Fibroblast of mammary gland (primary cell): ENCODE results near the gene CHTF8.

ENCODE experiments used
- DNase-seq: peaks from one replicate; pipeline ENCODE4 v3.0.0-alpha.2; 2010; ENCODE audit warnings: low read depth
- H3K4me3 ChIP-seq: 2 replicates; pipeline ENCODE4 v1.5.1; 2011; ENCODE audit warnings: low read depth, mild to moderate bottlenecking, low read length, moderate library complexity; ENCODE audit not compliant: control insufficient read depth
- TF ChIP-seq, protein P1 (sequence below): conservative IDR thresholded peaks from 2 replicates; pipeline ENCODE4 v1.5.1; 2011; ENCODE audit warnings: low read depth, low read length, inconsistent platforms; ENCODE audit not compliant: control insufficient read depth, insufficient read depth

CHTF8 gene, protein sequence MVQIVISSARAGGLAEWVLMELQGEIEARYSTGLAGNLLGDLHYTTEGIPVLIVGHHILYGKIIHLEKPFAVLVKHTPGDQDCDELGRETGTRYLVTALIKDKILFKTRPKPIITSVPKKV

DNA sequence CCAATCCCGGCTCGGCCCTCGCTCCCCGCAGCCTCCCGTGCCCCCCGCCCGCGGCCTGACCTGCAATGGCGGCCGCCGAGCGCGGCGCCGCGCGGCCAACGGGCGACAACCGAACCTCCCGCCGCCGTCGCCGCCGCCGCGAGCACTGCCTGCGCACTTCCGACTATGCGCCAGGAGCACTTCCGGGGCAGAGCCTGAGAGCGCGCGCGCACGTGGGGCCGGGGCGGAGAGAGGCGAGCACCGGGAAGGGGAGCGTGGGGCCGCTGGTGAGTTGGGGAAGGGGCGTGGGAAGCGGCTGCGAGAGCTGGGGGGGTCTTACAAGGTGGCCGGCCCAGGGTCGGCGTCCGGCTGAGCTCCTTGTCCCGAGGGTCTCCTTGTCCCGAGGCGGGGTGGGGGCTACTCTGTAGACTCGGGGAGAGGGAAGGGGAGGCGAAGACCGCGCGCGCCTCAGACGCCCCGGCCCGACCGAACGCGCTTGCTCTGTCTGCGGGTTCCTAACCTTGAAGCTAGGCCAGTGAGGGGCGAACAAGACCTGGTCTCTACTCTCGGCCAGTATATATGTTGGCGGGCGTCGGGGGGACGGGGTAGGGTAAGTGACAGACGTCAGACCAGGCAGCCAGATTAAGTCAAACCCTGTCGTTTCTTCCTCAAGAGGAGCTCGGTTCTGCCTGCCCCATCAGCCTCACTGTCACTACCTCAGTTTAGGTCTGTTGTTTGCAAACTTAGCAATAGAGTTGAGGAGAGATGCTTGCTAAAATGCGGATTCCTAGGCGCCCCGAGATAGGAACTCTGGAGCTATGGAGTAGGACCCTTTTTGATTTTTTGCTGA, at the start of gene CHTF8, which contains the start of gene UTP4:
Gene CHTF8, minus strand, starts transcription at position 165 of the 829 bp plus-strand sequence. CDS start 11,130 bp downstream, outside the sequence.
Gene UTP4, plus strand, starts transcription at position 226 of the 829 bp plus-strand sequence. CDS start 811 bp downstream, outside the sequence.
- TF ChIP-seq, protein P1, sequence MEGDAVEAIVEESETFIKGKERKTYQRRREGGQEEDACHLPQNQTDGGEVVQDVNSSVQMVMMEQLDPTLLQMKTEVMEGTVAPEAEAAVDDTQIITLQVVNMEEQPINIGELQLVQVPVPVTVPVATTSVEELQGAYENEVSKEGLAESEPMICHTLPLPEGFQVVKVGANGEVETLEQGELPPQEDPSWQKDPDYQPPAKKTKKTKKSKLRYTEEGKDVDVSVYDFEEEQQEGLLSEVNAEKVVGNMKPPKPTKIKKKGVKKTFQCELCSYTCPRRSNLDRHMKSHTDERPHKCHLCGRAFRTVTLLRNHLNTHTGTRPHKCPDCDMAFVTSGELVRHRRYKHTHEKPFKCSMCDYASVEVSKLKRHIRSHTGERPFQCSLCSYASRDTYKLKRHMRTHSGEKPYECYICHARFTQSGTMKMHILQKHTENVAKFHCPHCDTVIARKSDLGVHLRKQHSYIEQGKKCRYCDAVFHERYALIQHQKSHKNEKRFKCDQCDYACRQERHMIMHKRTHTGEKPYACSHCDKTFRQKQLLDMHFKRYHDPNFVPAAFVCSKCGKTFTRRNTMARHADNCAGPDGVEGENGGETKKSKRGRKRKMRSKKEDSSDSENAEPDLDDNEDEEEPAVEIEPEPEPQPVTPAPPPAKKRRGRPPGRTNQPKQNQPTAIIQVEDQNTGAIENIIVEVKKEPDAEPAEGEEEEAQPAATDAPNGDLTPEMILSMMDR: no peak
- peak; percentile 70 for DNase-seq
- peak within 1 kb of the TSS; percentile 95 for H3K4me3 ChIP-seq

DNA sequence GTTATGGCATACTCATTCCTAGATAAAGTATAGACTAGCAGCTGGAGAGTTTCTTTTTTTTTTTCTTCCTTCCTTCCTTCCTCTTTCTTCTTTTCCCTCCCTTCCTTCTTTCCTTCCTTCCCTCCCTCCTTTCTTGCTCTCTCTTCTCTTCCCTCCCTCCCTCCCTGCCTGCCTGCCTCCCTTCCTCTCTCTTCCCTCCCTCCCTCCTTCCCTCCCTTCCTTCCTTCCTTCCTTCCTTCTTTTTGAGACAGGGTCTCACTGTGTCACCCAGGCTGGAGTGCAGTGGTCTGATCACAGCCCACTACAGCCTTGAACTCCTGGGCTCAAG, 47.6 kb upstream of the CHTF8 start:
- DNase-seq: no peak
- H3K4me3 ChIP-seq: no peak overlapping the region
- TF ChIP-seq, protein P1: no peak

DNA sequence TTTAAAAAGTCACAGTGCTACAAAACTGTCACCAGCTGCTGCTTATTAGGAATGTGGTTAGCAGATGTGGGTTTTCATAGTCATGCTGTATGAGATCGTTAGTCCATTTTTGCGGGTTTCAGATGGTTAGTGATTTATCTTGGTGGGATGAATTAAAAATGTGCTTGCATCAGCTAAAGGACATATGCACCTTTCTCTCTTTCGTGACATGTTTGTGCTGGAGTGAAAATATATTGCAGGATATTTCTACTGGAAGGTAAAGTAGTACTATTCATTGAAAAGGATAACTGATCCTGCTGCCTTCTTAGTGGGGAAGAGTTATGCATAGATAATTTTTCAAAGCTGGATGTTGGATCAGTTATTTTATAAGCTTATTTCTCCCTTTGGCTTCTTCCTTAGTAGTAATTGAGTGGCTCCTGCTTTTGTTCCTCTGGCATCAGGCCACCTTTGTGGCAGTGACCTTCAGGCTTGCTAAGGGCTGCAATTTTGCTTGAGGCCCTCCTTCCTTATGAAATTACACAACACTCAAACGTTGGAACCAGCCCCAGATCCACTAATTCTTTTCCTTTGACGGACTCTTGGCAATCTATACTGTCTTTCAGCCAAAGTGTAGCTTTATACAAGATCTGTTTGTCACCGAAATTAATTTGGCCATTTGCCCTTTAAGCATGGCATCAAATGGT, 47.1 kb upstream of the CHTF8 start:
- TF ChIP-seq, protein P1: no peak
- peak; percentile 96 for DNase-seq
- no peak overlapping the region for H3K4me3 ChIP-seq

DNA sequence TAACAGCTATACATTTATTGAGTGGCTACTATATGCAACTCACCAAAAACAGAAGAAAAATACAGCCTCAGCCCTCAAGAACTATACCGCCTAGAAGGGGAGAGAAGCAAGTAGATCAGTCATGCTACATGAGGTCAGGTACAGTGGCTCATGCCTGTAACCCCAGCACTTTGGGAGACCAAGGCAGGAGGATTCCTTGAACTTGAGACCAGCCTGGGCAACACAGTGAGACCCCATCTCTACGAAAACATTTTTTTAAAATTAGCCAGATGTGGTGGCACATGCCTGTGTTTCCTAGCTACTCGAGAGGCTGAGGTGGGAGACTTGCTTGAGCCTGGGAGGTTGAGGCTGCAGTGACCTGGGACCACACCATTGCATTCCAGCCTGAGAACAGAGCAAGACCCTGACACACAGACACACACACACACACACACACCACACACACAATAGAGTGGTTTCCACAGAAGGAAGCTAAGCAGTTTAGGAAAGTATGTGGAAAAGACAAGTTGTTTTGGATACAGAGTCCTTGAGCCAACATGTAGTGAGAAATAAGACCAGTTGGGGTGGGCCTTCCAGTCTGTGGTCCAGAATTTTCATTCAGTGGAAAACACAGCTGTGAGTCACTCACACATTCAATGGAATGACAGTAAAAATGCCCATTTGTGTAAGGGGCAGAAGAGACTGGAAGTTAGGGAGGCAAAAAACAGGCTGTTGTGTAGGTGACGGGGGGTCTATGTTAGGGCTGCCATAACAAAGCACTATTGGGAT, 43.8 kb upstream of the CHTF8 start:
- peak; percentile 74 for DNase-seq
- no peak overlapping the region for H3K4me3 ChIP-seq
- TF ChIP-seq, protein P1: no peak

DNA sequence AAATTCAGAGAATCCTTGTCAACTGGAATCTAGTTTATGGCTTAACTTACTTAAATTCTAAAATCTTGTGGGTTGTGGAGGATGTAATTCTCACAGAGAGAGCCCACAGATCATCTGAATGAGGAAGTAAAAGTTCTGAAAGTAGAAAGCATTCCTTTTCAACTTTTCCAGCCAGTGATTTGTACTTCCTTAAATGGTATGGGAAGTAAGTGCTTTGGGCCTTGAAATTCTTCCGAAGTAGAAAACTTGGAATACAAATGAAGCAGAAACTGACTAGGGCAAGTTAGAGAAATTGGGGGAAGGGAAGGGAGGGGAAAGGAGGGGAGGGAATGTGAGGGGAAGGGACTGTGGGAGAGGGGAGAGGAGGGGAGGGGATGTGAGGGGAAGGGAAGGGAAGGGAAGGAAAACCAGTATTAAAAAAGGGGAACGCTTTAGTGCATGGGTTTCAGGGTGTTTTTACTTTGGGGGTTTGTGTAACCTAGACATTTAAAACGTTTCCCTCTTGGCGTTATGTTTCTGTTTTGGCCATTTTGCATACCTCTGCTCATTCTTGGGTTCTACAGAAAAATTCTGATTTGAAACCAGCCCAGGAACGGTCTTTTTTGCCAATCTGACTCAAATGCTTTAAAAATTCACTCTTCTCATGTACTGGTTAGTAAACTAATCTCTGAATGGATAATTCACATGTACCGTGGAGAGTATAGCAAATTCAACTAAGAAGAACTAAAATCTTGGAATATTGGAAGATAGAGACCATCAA, 39.1 kb upstream of the CHTF8 start:
- no peak for DNase-seq
- TF ChIP-seq, protein P1: no peak
- H3K4me3 ChIP-seq: no peak overlapping the region
